Adrenal gland (tissue), 12 donors: ENCODE data around the gene GNAL. TPM values are rescaled to one million over a fixed set of nuclear protein-coding genes. Genes with fewer than 3 reads are reported as not detected.

Experiments used
- DNase-seq, 7 donors: peaks; one replicate each; pipeline ENCODE4 v3.0.0-alpha.2; 2019 to 2020
- H3K27ac ChIP-seq, 5 donors: fragments of 200-600 bp; sonication (generic) in 4 of 5; 1 replicate in 3 of 5; 2 replicates in 2 of 5; pipeline versions ENCODE4 v1.5.1 to v1.8.0; 2016 to 2020; ENCODE audit warnings: mild to moderate bottlenecking in 1 of 5
- H3K27me3 ChIP-seq: fragments of 200-600 bp; 2 replicates; pipeline ENCODE4 v1.8.0; 2021
- H3K36me3 ChIP-seq, 2 donors: fragments of 200-600 bp; replicated peaks in 1 of 2; 1 replicate in 1 of 2; 2 replicates in 1 of 2; pipeline versions ENCODE4 v1.5.1 to v1.8.0; 2018 to 2022
- H3K4me1 ChIP-seq, 2 donors: fragments of 200-600 bp; replicated peaks in 1 of 2; 1 replicate in 1 of 2; 2 replicates in 1 of 2; pipeline versions ENCODE4 v1.5.1 to v1.8.0; 2018 to 2021
- H3K4me3 ChIP-seq, 4 donors: fragments of 200-600 bp; sonication (generic) in 3 of 4; one replicate each; pipeline ENCODE4 v1.5.1; 2016 to 2018
- H3K9me3 ChIP-seq, 3 donors: fragments of 200-600 bp; sonication (generic) in 1 of 3; replicated peaks in 1 of 3; 1 replicate in 2 of 3; 2 replicates in 1 of 3; pipeline versions ENCODE4 v1.5.1 to v1.8.0; 2016 to 2021
- POLR2A ChIP-seq, 2 donors: fragments of 450-650 bp; IDR thresholded peaks; one replicate each; pipeline ENCODE4 v1.6.1; 2017; ENCODE audit warnings: antibody characterized with exemption in 2 of 2, mild to moderate bottlenecking in 2 of 2, moderate library complexity in 1 of 2
- WGBS, 4 donors: extraction: QIAGEN DNeasy Blood & Tissue Kit in 2 of 4; methylation state at CpG; one replicate each; pipeline versions ENCODE4 v1.1.5 to v1.1.7; 2013 to 2017; 5-methylcytosine and 5-hydroxymethylcytosine counted together
- intact Hi-C, 2 donors: fragments of 100-400 bp; cut with DNase I; formaldehyde crosslinking; loops; one replicate each; pipeline versions ENCODE4 v1.14.1 to v1.15.0; 2022 to 2023
- polyA plus RNA-seq, 3 donors: library from polyadenylated mRNA; stranded (reverse); fragments of 200-250 nt in 2 of 3; fragments of 350-450 nt in 1 of 3; fragmentation: Illumina TruSeq in 1 of 3; extraction: RNeasy Lipid Tissue Mini Kit (QIAGEN cat#74804) in 1 of 3; gene quantifications; one replicate each; pipeline ENCODE4 v1.2.3, GENCODE V29; 2013 to 2014
- total RNA-seq, 9 donors: library from RNA; depleted of rRNA in 4 of 9; stranded (reverse); fragments of >200 nt in 4 of 9; fragments of 120-200 nt in 1 of 9; fragmentation: NEBNext Ultra II Directional in 1 of 9; extraction: Animal tissue kit (Norgen Biotek cat#: 25700) in 1 of 9; gene quantifications; one replicate each; pipeline versions ENCODE4 v1.1.0 to v1.2.4, GENCODE V29; 2013 to 2023
- TF ChIP-seq, protein P1 (sequence below), 6 experiments: fragments of 450-650 bp in 4 of 6; fragments of 200-600 bp in 2 of 6; sonication (generic) in 1 of 6; IDR thresholded peaks; 1 replicate in 5 of 6; 2 replicates in 1 of 6; pipeline versions ENCODE4 v1.5.1 to v1.8.0; 2016 to 2021; ENCODE audit warnings: antibody characterized with exemption in 6 of 6, mild to moderate bottlenecking in 2 of 6, moderate library complexity in 1 of 6
- donor health status: healthy with polysubstance abuse.
- donor health status: Bipolar disorder and iron deficiency.
- donor health status: DM: yes; HTN: yes; CAD: no.
- donor health status: DM: no; HTN: no; CAD: no.
- donor health status: DM: no; HTN: no; CAD: no.
- donor health status: DM: yes; HTN: yes; CAD: no.

Gene GNAL
- total and polyA plus RNA-seq, 12 donors = 0.48 to 7.0 (median 2.3) TPM

DNA sequence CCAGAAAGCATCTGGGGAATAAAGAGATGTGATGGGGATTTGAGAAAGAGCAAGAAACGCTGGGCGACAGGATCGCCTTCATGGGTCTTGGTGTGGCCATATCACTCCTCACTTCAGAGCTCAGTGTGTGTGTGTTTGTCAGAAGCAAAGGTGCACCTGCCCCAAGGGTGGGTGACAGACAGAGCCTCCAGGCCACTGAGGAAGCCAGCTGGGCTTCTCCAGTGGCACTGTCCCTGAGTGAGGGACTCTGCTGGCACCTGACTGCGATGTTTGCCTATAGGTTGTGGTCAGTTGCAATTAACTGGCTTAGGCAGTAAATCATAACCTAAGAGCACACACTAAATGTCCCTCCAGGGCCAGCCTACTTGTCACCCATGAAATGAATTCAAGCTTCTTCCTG, 23.5 kb upstream of the GNAL start:
- no peak overlapping the region for H3K4me3 ChIP-seq
- 74 to 90% (median 82%) methylated on average over 4 of the region's 4 CpGs for WGBS, 4 donors
- no peak for TF ChIP-seq POLR2A (IDR thresholded peaks at IDR 0.05)
- TF ChIP-seq, protein P1, sequence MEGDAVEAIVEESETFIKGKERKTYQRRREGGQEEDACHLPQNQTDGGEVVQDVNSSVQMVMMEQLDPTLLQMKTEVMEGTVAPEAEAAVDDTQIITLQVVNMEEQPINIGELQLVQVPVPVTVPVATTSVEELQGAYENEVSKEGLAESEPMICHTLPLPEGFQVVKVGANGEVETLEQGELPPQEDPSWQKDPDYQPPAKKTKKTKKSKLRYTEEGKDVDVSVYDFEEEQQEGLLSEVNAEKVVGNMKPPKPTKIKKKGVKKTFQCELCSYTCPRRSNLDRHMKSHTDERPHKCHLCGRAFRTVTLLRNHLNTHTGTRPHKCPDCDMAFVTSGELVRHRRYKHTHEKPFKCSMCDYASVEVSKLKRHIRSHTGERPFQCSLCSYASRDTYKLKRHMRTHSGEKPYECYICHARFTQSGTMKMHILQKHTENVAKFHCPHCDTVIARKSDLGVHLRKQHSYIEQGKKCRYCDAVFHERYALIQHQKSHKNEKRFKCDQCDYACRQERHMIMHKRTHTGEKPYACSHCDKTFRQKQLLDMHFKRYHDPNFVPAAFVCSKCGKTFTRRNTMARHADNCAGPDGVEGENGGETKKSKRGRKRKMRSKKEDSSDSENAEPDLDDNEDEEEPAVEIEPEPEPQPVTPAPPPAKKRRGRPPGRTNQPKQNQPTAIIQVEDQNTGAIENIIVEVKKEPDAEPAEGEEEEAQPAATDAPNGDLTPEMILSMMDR (IDR thresholded peaks at IDR 0.05) = no peak
- H3K9me3 ChIP-seq = no peaks in the 10 kb centered on the region
- H3K36me3 ChIP-seq = no peaks in the 10 kb centered on the region
- H3K27ac ChIP-seq = no peak overlapping the region
- H3K4me1 ChIP-seq = no peaks in the 10 kb centered on the region
- no peak for DNase-seq
- intact Hi-C loops = no loop called here
- no peaks in the 10 kb centered on the region for H3K27me3 ChIP-seq

DNA sequence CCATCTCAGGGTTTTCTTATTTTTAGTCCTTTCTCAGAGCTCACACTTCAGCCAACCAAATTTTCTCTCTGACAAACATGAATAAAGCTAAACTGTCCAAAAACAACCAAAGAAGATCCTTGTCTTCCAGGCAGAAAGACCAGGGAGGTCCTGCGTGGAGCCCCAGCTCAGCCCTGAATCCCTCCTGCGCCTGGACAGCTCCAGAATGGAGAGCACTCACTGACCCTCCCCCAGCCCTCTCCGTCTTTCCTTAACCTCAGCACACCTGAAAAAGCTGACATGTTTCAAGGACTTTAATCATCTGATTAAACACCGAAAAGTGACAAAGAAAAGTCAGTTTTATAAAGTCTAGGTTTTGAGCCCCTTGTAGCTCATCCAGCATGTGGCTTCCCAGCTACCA, 22.9 kb upstream of the GNAL start:
- H3K27me3 ChIP-seq = no peaks in the 10 kb centered on the region
- H3K9me3 ChIP-seq = no peaks in the 10 kb centered on the region
- no peaks in the 10 kb centered on the region for H3K36me3 ChIP-seq
- TF ChIP-seq, protein P1 (IDR thresholded peaks at IDR 0.05) = no peak
- no peak for TF ChIP-seq POLR2A (IDR thresholded peaks at IDR 0.05)
- no peaks in the 10 kb centered on the region for H3K4me1 ChIP-seq
- H3K4me3 ChIP-seq = no peak overlapping the region
- H3K27ac ChIP-seq = no peak overlapping the region
- 59 to 70% (median 68%) methylated on average over 4 of the region's 4 CpGs for WGBS, 4 donors
- DNase-seq = no peak
- intact Hi-C loops = no loop called here

DNA sequence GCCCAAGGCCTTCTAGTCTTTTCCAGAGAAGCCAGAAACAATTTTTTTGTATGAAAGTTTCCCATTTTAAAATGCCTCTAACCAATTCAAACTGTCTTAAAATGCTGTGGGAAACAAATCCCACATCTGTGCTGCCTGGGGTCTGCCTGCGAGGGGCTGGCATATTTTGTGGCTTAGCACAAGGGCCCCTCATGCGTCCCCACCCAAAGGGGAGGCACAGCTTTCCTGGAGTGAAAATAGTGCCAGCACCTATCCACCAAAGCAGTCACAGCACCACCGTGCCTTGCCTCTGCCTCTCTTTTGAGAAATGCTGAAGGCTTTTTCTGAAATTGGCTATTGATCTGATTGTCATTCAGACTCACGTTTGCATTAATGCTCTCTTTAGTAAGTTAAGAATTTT, 22.2 kb upstream of the GNAL start:
- no peaks in the 10 kb centered on the region for H3K9me3 ChIP-seq
- no peaks in the 10 kb centered on the region for H3K27me3 ChIP-seq
- H3K4me1 ChIP-seq = no peaks in the 10 kb centered on the region
- no peak for DNase-seq
- H3K4me3 ChIP-seq = no peak overlapping the region
- no peak for TF ChIP-seq POLR2A (IDR thresholded peaks at IDR 0.05)
- TF ChIP-seq, protein P1 (IDR thresholded peaks at IDR 0.05) = no peak
- 58 to 87% (median 67%) methylated on average over 4 of the region's 4 CpGs for WGBS, 4 donors
- H3K27ac ChIP-seq = no peak overlapping the region
- no peaks in the 10 kb centered on the region for H3K36me3 ChIP-seq
- intact Hi-C loops = no loop called here

DNA sequence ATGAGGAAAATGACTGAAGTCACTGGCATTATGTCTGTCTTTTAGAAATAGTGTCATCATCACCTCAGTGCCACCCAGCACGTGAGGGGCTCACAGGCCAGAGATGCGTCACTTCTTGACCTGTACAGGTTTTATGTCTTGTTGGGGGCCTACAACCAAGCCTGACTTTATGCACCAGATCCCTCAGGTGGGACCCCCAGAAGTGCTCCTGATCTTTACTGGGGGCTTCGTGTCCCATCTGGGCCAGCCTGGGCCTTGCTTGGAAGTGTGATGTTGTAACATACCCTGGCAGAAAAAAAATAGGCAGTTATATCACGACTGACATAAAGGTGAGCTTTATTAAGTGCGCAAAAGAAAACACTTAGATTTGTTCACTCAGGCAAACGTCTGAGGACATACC, 21.5 kb upstream of the GNAL start:
- DNase-seq = peak in 1 of 7 donors; percentile 27
- intact Hi-C loops = no loop called here
- Histone ChIP-seq H3K4me1 (no peaks in the 10 kb centered on the region), H3K9me3 (no peaks in the 10 kb centered on the region), H3K27me3 (no peaks in the 10 kb centered on the region), H3K4me3 (no peak overlapping the region), H3K27ac (no peak overlapping the region), H3K36me3 (no peaks in the 10 kb centered on the region)
- WGBS, 4 donors = 69 to 85% (median 79%) methylated on average over 6 of the region's 6 CpGs
- TF ChIP-seq POLR2A (IDR thresholded peaks at IDR 0.05) = no peak

DNA sequence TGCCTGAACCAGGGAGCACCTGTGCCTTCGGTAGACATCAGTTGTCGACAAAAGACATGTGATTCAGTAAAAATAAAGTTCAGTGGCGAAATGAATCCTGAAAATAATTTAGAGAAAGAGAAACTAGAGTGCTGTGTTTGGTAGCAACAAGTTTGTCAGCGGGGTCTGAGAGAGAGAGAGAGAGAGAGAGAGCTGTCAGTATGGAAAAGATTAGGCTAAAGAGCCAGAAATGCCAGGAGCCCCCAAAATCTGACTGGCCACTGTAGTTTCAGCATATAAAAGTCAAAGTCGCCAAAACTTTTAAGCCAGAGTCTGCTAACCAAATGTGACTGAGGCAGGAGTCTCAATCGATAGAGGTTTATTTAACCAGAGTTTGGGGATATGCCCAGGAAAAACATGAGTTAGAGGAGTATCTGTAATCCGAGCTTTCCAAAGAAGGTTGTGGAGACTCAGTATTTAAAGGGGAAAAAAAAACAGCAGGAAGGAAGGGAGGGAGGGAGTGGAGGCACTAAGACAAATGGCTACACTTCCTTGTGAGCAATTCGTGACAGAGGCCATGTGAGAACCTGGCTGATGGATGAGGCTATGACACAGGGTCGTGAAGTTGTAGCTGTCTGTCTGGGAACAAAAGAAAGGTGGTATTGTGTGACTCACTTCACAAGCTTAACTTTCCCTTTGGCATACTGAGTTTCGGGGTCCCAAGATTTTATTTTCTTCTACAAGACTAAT, 20.5 kb upstream of the GNAL start:
- intact Hi-C loops = no loop called here
- 45 to 58% (median 54%) methylated on average over 10 of the region's 10 CpGs for WGBS, 4 donors
- Histone ChIP-seq H3K9me3 (no peaks in the 10 kb centered on the region), H3K4me3 (no peak overlapping the region), H3K27ac (no peak overlapping the region), H3K36me3 (no peaks in the 10 kb centered on the region), H3K27me3 (no peaks in the 10 kb centered on the region), H3K4me1 (no peaks in the 10 kb centered on the region)
- peak in 1 of 7 donors; percentile 13 for DNase-seq
- TF ChIP-seq, protein P1 (IDR thresholded peaks at IDR 0.05) = no peak
- no peak for TF ChIP-seq POLR2A (IDR thresholded peaks at IDR 0.05)
